ENCODE measurements around the gene IQSEC3.

Gene IQSEC3

DNA sequence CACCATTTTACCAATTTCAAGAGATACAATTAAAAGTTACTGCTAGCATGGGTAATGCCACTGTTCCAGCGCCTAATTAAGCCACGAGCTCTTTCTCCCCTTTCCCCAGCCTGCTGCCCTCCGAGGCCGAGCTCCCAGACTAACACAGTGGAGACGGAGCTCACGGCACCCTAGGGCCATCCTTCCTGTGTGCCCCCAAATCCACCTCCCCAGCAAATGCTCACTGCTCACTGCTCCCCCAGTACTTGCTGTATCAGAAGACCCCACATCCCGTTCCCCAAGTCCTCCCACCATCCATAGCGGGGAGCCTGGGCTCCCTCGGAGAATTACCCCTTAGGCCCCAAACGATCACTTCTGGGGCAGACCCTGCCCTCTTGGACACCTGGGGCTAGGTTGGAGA lies 104.7 kb downstream of the IQSEC3 start:
- no peak overlapping the region for H3K4me3 ChIP-seq (ENCODE audit: low read depth, low read length)
- no peak for DNase-seq (ENCODE audit: low read depth)
- TF ChIP-seq, protein P1, sequence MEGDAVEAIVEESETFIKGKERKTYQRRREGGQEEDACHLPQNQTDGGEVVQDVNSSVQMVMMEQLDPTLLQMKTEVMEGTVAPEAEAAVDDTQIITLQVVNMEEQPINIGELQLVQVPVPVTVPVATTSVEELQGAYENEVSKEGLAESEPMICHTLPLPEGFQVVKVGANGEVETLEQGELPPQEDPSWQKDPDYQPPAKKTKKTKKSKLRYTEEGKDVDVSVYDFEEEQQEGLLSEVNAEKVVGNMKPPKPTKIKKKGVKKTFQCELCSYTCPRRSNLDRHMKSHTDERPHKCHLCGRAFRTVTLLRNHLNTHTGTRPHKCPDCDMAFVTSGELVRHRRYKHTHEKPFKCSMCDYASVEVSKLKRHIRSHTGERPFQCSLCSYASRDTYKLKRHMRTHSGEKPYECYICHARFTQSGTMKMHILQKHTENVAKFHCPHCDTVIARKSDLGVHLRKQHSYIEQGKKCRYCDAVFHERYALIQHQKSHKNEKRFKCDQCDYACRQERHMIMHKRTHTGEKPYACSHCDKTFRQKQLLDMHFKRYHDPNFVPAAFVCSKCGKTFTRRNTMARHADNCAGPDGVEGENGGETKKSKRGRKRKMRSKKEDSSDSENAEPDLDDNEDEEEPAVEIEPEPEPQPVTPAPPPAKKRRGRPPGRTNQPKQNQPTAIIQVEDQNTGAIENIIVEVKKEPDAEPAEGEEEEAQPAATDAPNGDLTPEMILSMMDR (conservative IDR thresholded peaks at IDR 0.05; ENCODE audit: low read depth, low read length) = no peak

DNA sequence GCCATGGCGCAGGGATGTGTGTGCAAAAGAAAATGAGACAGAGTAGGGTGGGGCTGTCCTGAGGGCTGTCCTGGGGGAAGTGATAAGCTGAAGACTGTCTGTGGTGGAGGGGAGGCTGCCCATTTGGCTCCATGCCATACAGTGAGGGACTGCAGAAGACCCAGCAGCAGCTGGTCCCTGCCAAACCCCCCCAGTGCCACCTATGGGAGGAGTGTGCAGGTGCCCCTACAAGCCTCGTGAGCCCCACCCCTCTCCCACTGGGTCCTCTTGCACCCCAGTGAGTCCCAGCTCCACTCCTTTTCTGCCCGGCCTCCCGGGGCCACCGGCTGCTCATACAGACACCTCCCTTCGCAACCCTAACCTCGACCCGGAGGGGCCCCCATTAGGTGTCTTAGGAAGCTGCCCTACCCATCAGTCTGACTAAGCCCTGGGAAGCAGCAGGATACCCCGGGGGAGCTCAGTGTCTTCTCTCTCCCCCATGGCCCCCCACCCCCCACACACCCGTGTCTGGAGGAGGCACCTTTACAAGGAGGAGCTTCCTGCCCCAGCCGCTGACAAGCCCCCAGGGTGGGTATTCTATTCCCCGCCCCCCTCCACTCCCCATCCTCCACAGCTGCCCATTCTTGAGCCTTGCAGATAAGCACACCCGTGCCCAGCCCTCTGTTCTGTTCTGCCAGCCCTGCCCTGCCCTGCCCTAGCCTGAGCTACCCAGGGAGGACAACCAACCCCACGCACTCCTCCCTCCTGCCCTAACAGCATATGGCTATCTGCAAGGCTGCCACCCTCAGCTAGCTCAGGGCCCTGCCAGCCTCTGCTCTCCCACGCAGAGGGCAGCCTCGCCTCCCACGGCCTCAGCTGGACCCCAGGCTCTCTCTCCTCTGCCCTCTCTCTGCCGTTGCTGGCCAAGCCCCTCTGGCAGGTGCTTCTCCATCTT lies 105.4 kb downstream of the IQSEC3 start:
- TF ChIP-seq, protein P1 (conservative IDR thresholded peaks at IDR 0.05; ENCODE audit: low read depth, low read length) = no peak
- H3K4me3 ChIP-seq (ENCODE audit: low read depth, low read length) = no peak overlapping the region
- DNase-seq (ENCODE audit: low read depth) = no peak

DNA sequence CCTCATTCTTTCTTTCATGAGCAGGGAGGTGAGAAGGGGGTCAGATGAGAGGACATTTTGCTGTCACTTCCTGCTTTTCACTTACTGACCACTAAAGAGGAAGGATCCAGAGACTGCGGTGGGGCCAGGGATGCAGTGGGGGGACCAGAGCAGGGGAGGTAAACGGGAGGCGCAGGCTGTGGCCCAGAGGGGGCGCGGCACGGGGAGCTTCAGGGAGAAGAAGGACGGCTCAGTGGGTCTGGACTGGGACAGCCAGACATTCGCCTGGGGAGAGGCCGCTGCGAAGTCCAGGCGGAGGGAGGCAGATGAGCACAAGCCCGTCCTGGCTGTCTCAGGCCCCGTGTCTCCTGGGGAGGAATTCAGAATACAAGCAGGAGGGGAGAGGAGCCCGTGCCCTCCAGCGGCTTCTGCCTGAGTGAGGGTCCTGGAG lies 106.2 kb downstream of the IQSEC3 start:
- TF ChIP-seq, protein P1 (conservative IDR thresholded peaks at IDR 0.05; ENCODE audit: low read depth, low read length) = no peak
- H3K4me3 ChIP-seq (ENCODE audit: low read depth, low read length) = no peak overlapping the region

DNA sequence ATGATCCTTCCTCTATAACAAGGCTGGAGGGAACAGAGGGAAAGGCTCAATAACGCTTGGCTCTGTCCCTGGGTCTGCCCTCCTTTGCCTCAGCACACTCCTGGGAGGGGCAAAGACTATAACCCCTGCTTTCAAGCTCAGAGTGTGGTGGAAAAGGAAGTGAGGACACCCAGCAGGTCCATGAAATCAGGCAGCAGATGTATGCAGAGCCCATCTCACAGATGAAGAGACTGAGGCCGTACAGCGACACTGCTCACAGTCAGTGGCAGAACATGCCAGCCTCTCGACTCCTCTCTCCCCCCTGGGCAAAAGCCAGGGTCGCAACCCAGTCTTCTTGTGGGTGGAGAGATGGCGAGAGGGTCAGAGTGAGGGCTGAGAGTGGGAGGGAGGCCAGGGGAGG lies 107.6 kb downstream of the IQSEC3 start:
- TF ChIP-seq, protein P1 (conservative IDR thresholded peaks at IDR 0.05; ENCODE audit: low read depth, low read length) = no peak
- no peak overlapping the region for H3K4me3 ChIP-seq (ENCODE audit: low read depth, low read length)
- no peak for DNase-seq (ENCODE audit: low read depth)

More for the DNA sequence above, 106.2 kb downstream of the IQSEC3 start:
- no peak for DNase-seq (ENCODE audit: low read depth)

DNA sequence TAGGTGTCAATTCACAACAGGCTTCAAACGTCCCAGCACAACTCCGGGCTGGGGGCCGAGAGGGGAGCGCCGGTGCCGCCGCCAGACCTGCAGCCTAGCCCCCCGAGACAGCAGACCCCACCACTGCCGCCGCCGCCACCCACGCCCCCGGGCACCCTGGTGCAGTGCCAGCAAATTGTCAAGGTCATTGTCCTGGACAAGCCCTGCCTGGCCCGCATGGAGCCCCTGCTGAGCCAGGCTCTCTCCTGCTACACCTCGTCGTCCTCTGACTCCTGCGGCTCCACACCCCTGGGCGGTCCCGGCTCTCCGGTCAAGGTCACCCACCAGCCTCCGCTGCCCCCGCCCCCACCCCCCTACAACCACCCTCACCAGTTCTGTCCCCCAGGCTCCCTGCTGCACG lies 108.0 kb downstream of the IQSEC3 start:
- TF ChIP-seq, protein P1 (conservative IDR thresholded peaks at IDR 0.05; ENCODE audit: low read depth, low read length) = no peak
- H3K4me3 ChIP-seq (ENCODE audit: low read depth, low read length) = no peak overlapping the region
- no peak for DNase-seq (ENCODE audit: low read depth)

DNA sequence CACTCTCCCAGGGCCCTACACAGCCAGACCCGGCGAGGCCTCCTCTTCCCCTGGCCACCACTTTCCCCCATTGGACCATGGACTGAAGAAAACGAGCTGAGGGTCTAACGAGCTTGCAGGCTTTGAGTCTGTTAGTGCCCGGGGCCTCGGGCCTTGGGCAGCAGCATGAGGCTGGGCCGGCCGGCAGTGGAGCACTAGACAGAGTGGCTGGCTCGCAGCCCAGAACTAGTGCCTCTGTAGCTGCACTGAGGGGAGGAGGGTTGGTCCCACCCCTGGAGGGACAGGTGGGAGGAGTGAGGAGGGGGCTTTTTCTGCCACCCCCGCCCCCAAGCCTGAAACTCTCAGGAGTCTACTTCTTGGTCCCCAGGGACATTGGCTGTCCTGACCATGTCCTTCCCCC lies 108.7 kb downstream of the IQSEC3 start:
- TF ChIP-seq, protein P1 (conservative IDR thresholded peaks at IDR 0.05; ENCODE audit: low read depth, low read length) = no peak
- DNase-seq (ENCODE audit: low read depth) = peak; percentile 33
- no peak overlapping the region for H3K4me3 ChIP-seq (ENCODE audit: low read depth, low read length)

DNA sequence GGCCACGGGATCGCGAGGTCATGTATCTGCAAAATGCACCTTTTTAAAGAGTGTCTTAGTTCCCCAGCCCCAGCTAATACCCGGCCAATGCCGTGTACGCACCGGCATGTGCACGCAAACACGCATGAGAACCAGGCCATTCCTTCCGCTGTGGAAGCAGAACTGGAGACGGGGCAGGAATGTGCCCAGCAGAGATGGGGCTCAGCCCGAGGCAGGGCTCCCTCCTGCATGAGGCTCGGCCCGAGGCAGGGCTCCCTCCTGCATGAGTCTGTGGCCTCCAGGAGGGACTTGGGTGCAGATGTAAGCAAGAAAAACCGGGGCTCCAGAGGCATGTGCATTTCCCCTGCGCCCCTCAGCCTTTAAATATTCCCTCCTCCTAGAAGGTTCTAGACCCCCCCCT lies 109.2 kb downstream of the IQSEC3 start:
- no peak overlapping the region for H3K4me3 ChIP-seq (ENCODE audit: low read depth, low read length)
- TF ChIP-seq, protein P1 (conservative IDR thresholded peaks at IDR 0.05; ENCODE audit: low read depth, low read length) = no peak
- no peak for DNase-seq (ENCODE audit: low read depth)

Data from choroid plexus epithelial cell (primary cell).